B cell (primary cell): Measurements from ENCODE around the gene NOL6. TPM values are rescaled to one million over a fixed set of nuclear protein-coding genes. Genes with fewer than 3 reads are reported as not detected.
A peak's percentile ranks its signal among the peaks of the same experiment; 100 is the strongest.

ENCODE experiments used
- ATAC-seq: fragments of 200-7000 bp; cut with Tn5 transposase; one replicate; pipeline ENCODE4 v1.10.0; 2021; ENCODE audit warnings: low read depth, mild to moderate bottlenecking, moderate number of reproducible peaks, moderate library complexity
- CTCF ChIA-PET: fragments of 350-600 bp; sonication (Branson Sonifier 250); formaldehyde crosslinking; loops from one replicate; lab custom pipeline; 2021; ENCODE audit warnings: antibody characterized with exemption, inconsistent platforms; lab: Charles Lee
- POLR2A ChIA-PET: fragments of 350-600 bp; sonication (Branson Sonifier 250); formaldehyde crosslinking; loops from one replicate; lab custom pipeline; 2021; ENCODE audit warnings: antibody characterized with exemption; lab: Charles Lee
- DNase-seq: peaks from one replicate; pipeline ENCODE4 v3.0.0; 2013
- H2AFZ ChIP-seq: 2 replicates; pipeline ENCODE4 v1.6.1; 2012; ENCODE audit warnings: mild to moderate bottlenecking, low read depth, low read length; ENCODE audit not compliant: insufficient read depth, poor library complexity, severe bottlenecking
- H3K27ac ChIP-seq, 2 donors: 1 replicate in 1 of 2; 2 replicates in 1 of 2; pipeline ENCODE4 v1.5.1; 2012 to 2013; ENCODE audit warnings: low read length in 2 of 2, mild to moderate bottlenecking in 2 of 2, moderate library complexity in 1 of 2
- H3K27me3 ChIP-seq, 4 experiments: fragments of 200-600 bp in 1 of 4; sonication (generic) in 1 of 4; replicated peaks in 1 of 4; 1 replicate in 2 of 4; 2 replicates in 2 of 4; pipeline versions ENCODE4 v1.6.1 to v1.7.0; 2013 to 2016; ENCODE audit warnings: low read length in 3 of 4, mild to moderate bottlenecking in 2 of 4, mixed read lengths in 1 of 4, moderate library complexity in 1 of 4; ENCODE audit not compliant: insufficient read depth in 4 of 4, control insufficient read depth in 3 of 4; ENCODE audit errors: control extremely low read depth in 1 of 4
- H3K36me3 ChIP-seq, 2 experiments: replicated peaks in 1 of 2; 1 replicate in 1 of 2; 2 replicates in 1 of 2; pipeline versions ENCODE4 v1.6.1 to v1.7.1; 2013; ENCODE audit warnings: low read length in 1 of 2; ENCODE audit not compliant: insufficient read depth in 2 of 2, control insufficient read depth in 1 of 2; ENCODE audit errors: control extremely low read depth in 1 of 2, extremely low read depth in 1 of 2
- H3K4me1 ChIP-seq, 2 donors: fragments of 200-600 bp in 1 of 2; sonication (generic) in 1 of 2; 1 replicate in 1 of 2; 2 replicates in 1 of 2; pipeline versions ENCODE4 v1.5.1 to v1.6.1; 2013 to 2017; ENCODE audit warnings: low read length in 2 of 2; ENCODE audit not compliant: control insufficient read depth in 2 of 2, insufficient read depth in 2 of 2
- H3K4me2 ChIP-seq: replicated peaks from 2 replicates; pipeline ENCODE3; 2012; ENCODE audit warnings: mild to moderate bottlenecking, low read depth, low read length; ENCODE audit not compliant: poor library complexity, severe bottlenecking
- H3K4me3 ChIP-seq, 5 experiments: fragments of 200-600 bp in 1 of 5; sonication (generic) in 1 of 5; 1 replicate in 3 of 5; 2 replicates in 2 of 5; pipeline versions ENCODE4 v1.5.1 to v1.7.0; 2011 to 2016; ENCODE audit warnings: low read length in 4 of 5, mild to moderate bottlenecking in 4 of 5, low read depth in 2 of 5, control low read depth in 1 of 5, moderate library complexity in 1 of 5; ENCODE audit not compliant: insufficient read depth in 1 of 5; ENCODE audit errors: control extremely low read depth in 1 of 5, extremely low read depth in 1 of 5
- H3K79me2 ChIP-seq: fragments of 200-600 bp; sonication (generic); one replicate; pipeline ENCODE4 v1.6.0; 2016; ENCODE audit warnings: low read length; ENCODE audit not compliant: control insufficient read depth, insufficient read depth
- H3K9ac ChIP-seq: fragments of 200-600 bp; sonication (generic); 2 replicates; pipeline ENCODE4 v1.6.1; 2017; ENCODE audit warnings: mild to moderate bottlenecking, low read length, moderate library complexity
- H3K9me3 ChIP-seq, 3 donors: one replicate each; pipeline versions ENCODE4 v1.6.1 to v1.7.1; 2013; ENCODE audit warnings: low read length in 2 of 3; ENCODE audit not compliant: control insufficient read depth in 2 of 3, insufficient read depth in 1 of 3; ENCODE audit errors: control extremely low read depth in 1 of 3
- H4K20me1 ChIP-seq: 2 replicates; pipeline ENCODE4 v1.6.0; 2012; ENCODE audit warnings: mild to moderate bottlenecking, low read length; ENCODE audit not compliant: insufficient read depth, control insufficient read depth, poor library complexity, severe bottlenecking
- H3K27ac Mint-ChIP-seq: one replicate; pipeline ENCODE4 v1.8.0; 2021; ENCODE audit warnings: mixed read lengths
- H3K27me3 Mint-ChIP-seq: one replicate; pipeline ENCODE4 v1.8.0; 2021; ENCODE audit warnings: mixed read lengths
- H3K4me1 Mint-ChIP-seq: one replicate; pipeline ENCODE4 v1.8.0; 2021; ENCODE audit warnings: mixed read lengths
- H3K4me3 Mint-ChIP-seq: one replicate; pipeline ENCODE4 v1.8.0; 2021; ENCODE audit warnings: mixed read lengths
- H3K9me3 Mint-ChIP-seq: one replicate; pipeline ENCODE4 v1.8.0; 2022; ENCODE audit warnings: mixed read lengths; ENCODE audit not compliant: insufficient read depth
- EZH2 ChIP-seq: IDR thresholded peaks from 2 replicates; pipeline ENCODE4 v1.6.1; 2012; ENCODE audit warnings: borderline replicate concordance, low read depth, mild to moderate bottlenecking, moderate library complexity, low read length; ENCODE audit not compliant: insufficient read depth, poor library complexity, severe bottlenecking
- WGBS: methylation state at CpG from one replicate; pipeline ENCODE4 v1.1.5; 2013; ENCODE audit warnings: missing lambda C conversion rate; ENCODE audit not compliant: insufficient coverage; 5-methylcytosine and 5-hydroxymethylcytosine counted together
- intact Hi-C: fragments of 100-400 bp; cut with micrococcal nuclease; formaldehyde crosslinking; loops from one replicate; pipeline ENCODE4 v1.10.0; 2022
- polyA plus RNA-seq: library from polyadenylated mRNA; depleted of rRNA; stranded (reverse); fragments of >200 nt; gene quantifications from 2 replicates; pipeline ENCODE4 v1.2.3, GENCODE V29; 2012
- total RNA-seq, 2 donors: library from RNA; stranded (reverse); fragments of 120-200 nt in 1 of 2; gene quantifications; 1 replicate in 1 of 2; 2 replicates in 1 of 2; pipeline versions ENCODE4 v1.2.3 to v1.2.4, GENCODE V29; 2013 to 2022
- TF ChIP-seq, protein P1 (sequence below): fragments of 200-600 bp; IDR thresholded peaks from one replicate; pipeline ENCODE4 v1.8.0; 2022; ENCODE audit warnings: antibody characterized with exemption, mild to moderate bottlenecking

Gene NOL6
- total and polyA plus RNA-seq, 2 donors (not counting 1 experiment from before 2014, with no cell fraction given): 31.8 to 40.1 TPM

- Histone ChIP-seq H3K79me2 (no peaks in the 10 kb centered on the region), H3K4me2 (peak overlapping the region; percentile 92), H3K27ac (no peak overlapping the region), H3K9me3 (no peaks in the 10 kb centered on the region), H3K9ac (no peak overlapping the region), H3K27me3 (peaks cover 0 to 9% (median 1%) of the 10 kb centered on the region in 4 experiments), H2AFZ (peak overlapping the region; percentile 80), H4K20me1 (no peaks in the 10 kb centered on the region), H3K4me1 (peaks cover 21 to 22% of the 10 kb centered on the region in 2 donors), H3K36me3 (no peaks in the 10 kb centered on the region), H3K4me3 (no peak overlapping the region)
- Mint-ChIP-seq H3K27me3 (peaks cover 3% of the 10 kb centered on the region), H3K27ac (peak overlapping the region; percentile 81), H3K4me1 (peaks cover 24% of the 10 kb centered on the region), H3K9me3 (no peaks in the 10 kb centered on the region), H3K4me3 (peak overlapping the region; percentile 88)
- ATAC-seq (no peak), DNase-seq (no peak)
- ChIA-PET CTCF (no interaction called here), POLR2A (no interaction called here)
- TF ChIP-seq, protein P1, sequence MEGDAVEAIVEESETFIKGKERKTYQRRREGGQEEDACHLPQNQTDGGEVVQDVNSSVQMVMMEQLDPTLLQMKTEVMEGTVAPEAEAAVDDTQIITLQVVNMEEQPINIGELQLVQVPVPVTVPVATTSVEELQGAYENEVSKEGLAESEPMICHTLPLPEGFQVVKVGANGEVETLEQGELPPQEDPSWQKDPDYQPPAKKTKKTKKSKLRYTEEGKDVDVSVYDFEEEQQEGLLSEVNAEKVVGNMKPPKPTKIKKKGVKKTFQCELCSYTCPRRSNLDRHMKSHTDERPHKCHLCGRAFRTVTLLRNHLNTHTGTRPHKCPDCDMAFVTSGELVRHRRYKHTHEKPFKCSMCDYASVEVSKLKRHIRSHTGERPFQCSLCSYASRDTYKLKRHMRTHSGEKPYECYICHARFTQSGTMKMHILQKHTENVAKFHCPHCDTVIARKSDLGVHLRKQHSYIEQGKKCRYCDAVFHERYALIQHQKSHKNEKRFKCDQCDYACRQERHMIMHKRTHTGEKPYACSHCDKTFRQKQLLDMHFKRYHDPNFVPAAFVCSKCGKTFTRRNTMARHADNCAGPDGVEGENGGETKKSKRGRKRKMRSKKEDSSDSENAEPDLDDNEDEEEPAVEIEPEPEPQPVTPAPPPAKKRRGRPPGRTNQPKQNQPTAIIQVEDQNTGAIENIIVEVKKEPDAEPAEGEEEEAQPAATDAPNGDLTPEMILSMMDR: no peak
- no peak for TF ChIP-seq EZH2
- intact Hi-C loops: no loop called here
- WGBS: 97% methylated on average over 9 of the region's 11 CpGs
Measured at GRCh38 chr9:33445389-33446239, 28.1 kb downstream of the NOL6 start.
